NB4 (cell line): Measurements from ENCODE around the gene ARHGAP26.

Experiments
- DNase-seq: peaks from one replicate; pipeline ENCODE4 v3.0.0; 2010; ENCODE audit warnings: low read depth
- H3K4me3 ChIP-seq: one replicate; pipeline ENCODE4 v1.5.1; 2011; ENCODE audit warnings: mild to moderate bottlenecking, low read depth, low read length, moderate library complexity
- CTCF ChIP-seq: IDR thresholded peaks from one replicate; pipeline ENCODE4 v1.5.1; 2012; ENCODE audit warnings: low read depth, low read length
- MYC ChIP-seq: IDR thresholded peaks from 2 replicates; pipeline ENCODE4 v1.6.1; 2011; ENCODE audit warnings: low read depth, low read length
- POLR2A ChIP-seq: IDR thresholded peaks from 2 replicates; pipeline ENCODE4 v1.6.1; 2011; ENCODE audit warnings: mild to moderate bottlenecking; ENCODE audit not compliant: insufficient read length; ENCODE audit errors: extremely low read depth
- TF ChIP-seq, protein P1 (sequence below): IDR thresholded peaks from 2 replicates; pipeline ENCODE4 v1.6.1; 2011; ENCODE audit warnings: low read depth, low read length

ARHGAP26 gene

GRCh38 chr5:143159031-143159430 lies 388.9 kb downstream of the ARHGAP26 start:
- DNase-seq, result peak; percentile 40
- TF ChIP-seq POLR2A, result no peak
- TF ChIP-seq CTCF, result no peak
- TF ChIP-seq MYC, result no peak
- TF ChIP-seq, protein P1, sequence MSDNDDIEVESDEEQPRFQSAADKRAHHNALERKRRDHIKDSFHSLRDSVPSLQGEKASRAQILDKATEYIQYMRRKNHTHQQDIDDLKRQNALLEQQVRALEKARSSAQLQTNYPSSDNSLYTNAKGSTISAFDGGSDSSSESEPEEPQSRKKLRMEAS, result no peak
- no peak overlapping the region for H3K4me3 ChIP-seq

GRCh38 chr5:143161885-143162540 lies 391.8 kb downstream of the ARHGAP26 start:
- no peak overlapping the region for H3K4me3 ChIP-seq
- peak; percentile 87 for DNase-seq
- TF ChIP-seq, protein P1, result no peak
- no peak for TF ChIP-seq POLR2A
- no peak for TF ChIP-seq CTCF
- no peak for TF ChIP-seq MYC

DNA sequence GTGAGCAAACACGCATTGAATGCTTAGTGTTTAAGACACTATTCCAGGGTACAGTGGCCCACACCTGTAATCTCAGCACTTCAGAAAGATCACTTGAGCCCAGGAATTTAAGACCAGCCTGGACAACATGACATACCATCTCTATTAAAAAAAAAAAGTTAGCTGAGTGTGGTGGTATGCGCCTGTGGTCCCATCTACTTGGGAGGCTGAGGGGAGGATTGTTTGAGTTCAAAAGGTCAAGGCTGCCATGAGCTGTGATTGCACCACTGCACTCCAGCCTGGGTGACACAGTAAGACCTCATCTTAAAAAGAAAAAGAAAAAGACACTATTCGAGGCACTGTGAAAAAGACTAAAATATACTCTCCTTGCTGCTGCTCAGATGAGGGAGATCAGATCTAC lies 392.6 kb downstream of the ARHGAP26 start:
- no peak for TF ChIP-seq POLR2A
- no peak for TF ChIP-seq CTCF
- TF ChIP-seq MYC, result no peak
- TF ChIP-seq, protein P1, result no peak
- no peak for DNase-seq
- H3K4me3 ChIP-seq, result no peak overlapping the region

- H3K4me3 ChIP-seq, result no peak overlapping the region
- TF ChIP-seq, protein P1, result no peak
- TF ChIP-seq MYC (no peak), POLR2A (no peak)
- no peak for DNase-seq
Measured at GRCh38 chr5:143164557-143164956, 394.4 kb downstream of the ARHGAP26 start.

DNA sequence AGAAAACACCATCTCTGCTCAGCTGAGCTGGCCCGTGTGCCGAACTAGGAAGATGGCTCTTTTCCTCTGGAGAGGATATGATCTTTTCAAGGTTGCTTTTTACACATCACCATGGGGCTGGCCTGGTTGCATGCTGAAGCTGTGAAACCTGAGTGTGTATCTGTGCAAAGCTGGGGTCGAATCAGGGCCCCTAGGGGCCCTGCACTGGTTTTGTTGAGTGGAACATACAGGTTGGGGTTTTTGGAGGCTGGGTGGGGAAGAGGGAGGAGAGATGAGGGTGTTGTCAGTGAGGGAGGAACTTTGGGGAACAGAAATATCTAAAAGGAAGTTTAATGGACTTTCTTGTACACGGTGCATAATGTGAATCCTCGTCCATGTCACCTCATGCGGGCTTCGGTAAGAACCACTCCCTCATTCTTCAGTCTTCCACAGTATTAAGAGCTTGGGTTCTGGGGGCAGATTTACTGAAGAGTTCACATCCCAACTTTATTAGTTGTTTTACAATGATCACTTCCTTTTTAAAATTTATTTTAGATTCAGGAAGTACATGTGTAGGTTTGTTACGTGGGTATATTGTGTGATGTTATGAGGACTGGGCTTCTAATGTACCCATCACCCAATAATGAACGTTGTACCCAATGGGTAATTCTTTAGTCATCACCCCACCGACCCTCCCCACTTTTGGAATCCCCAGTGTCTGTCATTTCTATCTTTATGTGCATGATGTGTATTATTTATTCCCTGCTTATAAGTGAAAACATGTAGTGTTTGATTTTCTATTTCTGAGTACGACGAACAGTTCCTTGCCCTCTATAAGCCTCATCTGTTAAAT lies 395.1 kb downstream of the ARHGAP26 start:
- TF ChIP-seq CTCF (no peak), POLR2A (no peak), MYC (no peak)
- TF ChIP-seq, protein P1, result no peak
- no peak for DNase-seq

DNA sequence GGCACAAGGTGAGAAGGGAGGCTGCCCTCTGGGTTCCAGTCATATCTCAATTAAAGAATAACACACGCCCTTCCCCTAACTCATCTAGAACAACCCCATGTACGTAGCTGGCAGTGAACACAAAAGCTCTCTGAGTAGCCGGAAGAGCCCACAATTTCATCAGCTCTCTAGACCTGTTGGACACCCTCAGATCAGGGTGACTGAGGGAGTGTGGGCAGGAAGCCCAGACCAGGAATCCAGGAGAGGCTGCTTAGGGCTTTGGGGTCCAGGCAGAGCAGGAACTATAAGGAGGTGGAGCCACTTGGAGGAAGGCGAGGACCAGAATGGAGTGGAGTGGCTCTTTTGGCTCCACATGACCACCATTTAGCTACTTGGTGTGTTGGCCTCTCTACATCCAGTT lies 395.9 kb downstream of the ARHGAP26 start:
- H3K4me3 ChIP-seq, result no peak overlapping the region
- no peak for TF ChIP-seq MYC
- TF ChIP-seq, protein P1, result no peak
- no peak for DNase-seq

More for the DNA sequence above, 395.1 kb downstream of the ARHGAP26 start:
- no peak overlapping the region for H3K4me3 ChIP-seq
